Nephron progenitor cell (in vitro differentiated cells): ENCODE data around the gene MRPL9.
A peak's percentile ranks its signal among the peaks of the same experiment; 100 is the strongest.
"Not testable (repeated sequence)": the region's sequence is repeated elsewhere in the genome, so short reads cannot be mapped to it uniquely, and the experiment has no call there.

ENCODE experiments used
- DNase-seq: peaks from one replicate; pipeline ENCODE4 v3.0.0; 2021
- H3K27ac Mint-ChIP-seq: 2 replicates; pipeline ENCODE4 v1.8.0; 2021; ENCODE audit warnings: mild to moderate bottlenecking, moderate library complexity, mixed read lengths
- H3K27me3 Mint-ChIP-seq: 2 replicates; pipeline ENCODE4 v1.8.0; 2021; ENCODE audit warnings: mild to moderate bottlenecking, low read depth, mixed read lengths; ENCODE audit not compliant: poor library complexity
- H3K36me3 Mint-ChIP-seq: 2 replicates; pipeline ENCODE4 v1.8.0; 2021; ENCODE audit warnings: low read depth, mixed read lengths
- H3K4me1 Mint-ChIP-seq: 2 replicates; pipeline ENCODE4 v1.8.0; 2021; ENCODE audit warnings: mixed read lengths
- H3K4me3 Mint-ChIP-seq: 2 replicates; pipeline ENCODE4 v1.8.0; 2021; ENCODE audit warnings: mild to moderate bottlenecking, moderate library complexity, mixed read lengths
- H3K9me3 Mint-ChIP-seq: 2 replicates; pipeline ENCODE4 v1.8.0; 2021; ENCODE audit warnings: mild to moderate bottlenecking, moderate library complexity, mixed read lengths
- CTCF ChIP-seq: fragments of 200-600 bp; sonication (generic); IDR thresholded peaks from 2 replicates; pipeline ENCODE4 v1.5.0; 2021; ENCODE audit warnings: antibody characterized with exemption

MRPL9 gene

GRCh38 chr1:151790940-151791651 lies 27.8 kb upstream of the MRPL9 start:
- peak; percentile 33 for DNase-seq
- TF ChIP-seq CTCF, result no peak
- Mint-ChIP-seq H3K9me3 (no peaks in the 10 kb centered on the region), H3K27ac (no peak overlapping the region), H3K27me3 (peaks cover 64% of the 10 kb centered on the region), H3K4me3 (peak overlapping the region; percentile 87), H3K36me3 (no peaks in the 10 kb centered on the region), H3K4me1 (peaks cover 22% of the 10 kb centered on the region)

GRCh38 chr1:151790071-151790939 lies 27.0 kb upstream of the MRPL9 start, which contains the start of gene TDRKH:
TDRKH (minus strand) TSS chr1:151790500; CDS start chr1:151783022, 7,478 bp downstream.
- Mint-ChIP-seq H3K27ac (no peak within 1 kb of the TSS), H3K4me1 (peaks cover 22% of the 10 kb centered on the region), H3K36me3 (no peaks in the 10 kb centered on the region), H3K9me3 (no peaks in the 10 kb centered on the region), H3K27me3 (peaks cover 57% of the 10 kb centered on the region), H3K4me3 (peak within 1 kb of the TSS; percentile 87)
- DNase-seq, result peak; percentile 98
- no peak for TF ChIP-seq CTCF

- no peaks in the 10 kb centered on the region for H3K9me3 Mint-ChIP-seq
- H3K36me3 Mint-ChIP-seq, result no peaks in the 10 kb centered on the region
- peaks cover 22% of the 10 kb centered on the region for H3K4me1 Mint-ChIP-seq
- no peak for TF ChIP-seq CTCF
- DNase-seq, result no peak
- no peak overlapping the region for H3K4me3 Mint-ChIP-seq
- peaks cover 41% of the 10 kb centered on the region for H3K27me3 Mint-ChIP-seq
- no peak overlapping the region for H3K27ac Mint-ChIP-seq
Measured at GRCh38 chr1:151787689-151788088, 24.4 kb upstream of the MRPL9 start.

GRCh38 chr1:151783796-151784195 lies 20.5 kb upstream of the MRPL9 start:
- Mint-ChIP-seq H3K4me3 (no peak overlapping the region), H3K27ac (no peak overlapping the region), H3K27me3 (peaks cover 19% of the 10 kb centered on the region), H3K36me3 (peaks cover 4% of the 10 kb centered on the region), H3K4me1 (no peaks in the 10 kb centered on the region), H3K9me3 (no peaks in the 10 kb centered on the region)
- TF ChIP-seq CTCF, result no peak
- no peak for DNase-seq

GRCh38 chr1:151782741-151783140 lies 19.4 kb upstream of the MRPL9 start:
- no peaks in the 10 kb centered on the region for H3K9me3 Mint-ChIP-seq
- no peak for TF ChIP-seq CTCF
- peaks cover 4% of the 10 kb centered on the region for H3K36me3 Mint-ChIP-seq
- DNase-seq, result no peak
- no peaks in the 10 kb centered on the region for H3K4me1 Mint-ChIP-seq
- H3K27me3 Mint-ChIP-seq, result peaks cover 13% of the 10 kb centered on the region
- no peak overlapping the region for H3K4me3 Mint-ChIP-seq
- H3K27ac Mint-ChIP-seq, result no peak overlapping the region

GRCh38 chr1:151782026-151782425 lies 18.7 kb upstream of the MRPL9 start:
- H3K4me3 Mint-ChIP-seq, H3K4me1 Mint-ChIP-seq, DNase-seq, H3K9me3 Mint-ChIP-seq, H3K27ac Mint-ChIP-seq, H3K36me3 Mint-ChIP-seq: not testable (repeated sequence)
- peaks cover 13% of the 10 kb centered on the region for H3K27me3 Mint-ChIP-seq

GRCh38 chr1:151780736-151781135 lies 17.4 kb upstream of the MRPL9 start:
- not testable (repeated sequence) for H3K9me3 Mint-ChIP-seq, H3K4me1 Mint-ChIP-seq, H3K27me3 Mint-ChIP-seq, H3K27ac Mint-ChIP-seq, H3K4me3 Mint-ChIP-seq, DNase-seq
- H3K36me3 Mint-ChIP-seq, result peaks cover 16% of the 10 kb centered on the region
